Measurements from ENCODE around the gene SRCAP. TPM values are rescaled to one million over a fixed set of nuclear protein-coding genes. Genes with fewer than 3 reads are reported as not detected.

The SRCAP gene
- total and polyA plus RNA-seq, 2 of the 8 experiments (the other 6 are each of a cell fraction or from before 2014, with no cell fraction given), result 5.5 to 54.3 TPM

DNA sequence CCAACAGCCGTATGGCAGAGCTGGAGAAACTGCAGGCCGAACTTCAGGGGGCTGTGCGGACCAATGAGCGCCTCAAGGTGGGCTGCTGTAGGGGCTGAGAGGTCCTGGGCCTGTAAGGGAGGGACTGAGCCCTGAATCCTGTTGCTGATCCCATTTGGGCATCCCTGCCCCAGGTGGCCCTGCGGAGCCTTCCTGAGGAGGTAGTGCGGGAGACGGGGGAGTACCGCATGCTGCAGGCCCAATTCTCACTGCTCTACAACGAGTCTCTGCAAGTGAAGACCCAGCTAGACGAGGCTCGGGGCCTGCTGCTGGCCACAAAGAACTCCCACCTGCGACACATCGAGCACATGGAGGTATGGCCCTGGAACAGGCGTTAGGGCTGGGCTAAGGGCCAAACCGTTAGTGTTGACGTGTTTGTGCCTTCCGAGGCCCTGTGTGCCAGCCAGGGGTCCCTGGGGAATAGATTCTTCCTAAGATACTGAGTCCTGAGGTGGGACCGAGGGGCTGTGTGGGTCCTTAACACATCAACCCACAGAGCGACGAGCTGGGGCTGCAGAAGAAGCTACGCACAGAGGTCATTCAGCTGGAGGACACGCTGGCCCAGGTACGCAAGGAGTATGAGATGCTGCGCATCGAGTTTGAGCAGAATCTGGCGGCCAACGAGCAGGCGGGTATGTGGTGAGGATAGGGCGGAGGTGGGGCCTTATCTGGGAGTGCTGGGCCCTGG lies 67.4 kb downstream of the SRCAP start (continued):
- TF ChIP-seq ASH2L (IDR thresholded peaks at IDR 0.05; ENCODE audit: low read length) (no peak), SIRT6 (IDR thresholded peaks at IDR 0.05; ENCODE audit: low read length) (no peak), TCF12 (IDR thresholded peaks at IDR 0.05; ENCODE audit: low read depth, low read length) (no peak), SIX5 (IDR thresholded peaks at IDR 0.05; ENCODE audit: low read depth, low read length) (no peak), SIN3A (conservative IDR thresholded peaks at IDR 0.05 in 1 of 2, IDR thresholded peaks at IDR 0.05 in 1 of 2; ENCODE audit: low read depth in 1 of 2, low read length in 2 of 2) (no peak), KDM1A (IDR thresholded peaks at IDR 0.05; ENCODE audit: borderline replicate concordance, low read length) (no peak), YY1 (IDR thresholded peaks at IDR 0.05; ENCODE audit: low read depth, low read length) (no peak), TEAD4 (IDR thresholded peaks at IDR 0.05; ENCODE audit: low read depth, low read length) (no peak), HDAC6 (IDR thresholded peaks at IDR 0.05; ENCODE audit: low read depth, low read length) (no peak)

Data from H1 (cell line).